Heart left ventricle (tissue), 16 donors: ENCODE results near the gene DYNC2LI1. TPM values are rescaled to one million over a fixed set of nuclear protein-coding genes. Genes with fewer than 3 reads are reported as not detected.

Experiments used
- ATAC-seq, 4 donors: fragments of 200-7000 bp; cut with Tn5 transposase; one replicate each; pipeline ENCODE4 v1.9.1; 2020 to 2022; ENCODE audit warnings: moderate library complexity in 4 of 4, mild to moderate bottlenecking in 3 of 4, moderate number of reproducible peaks in 1 of 4
- DNase-seq, 5 donors: peaks; one replicate each; pipeline ENCODE4 v3.0.0-alpha.2; 2020
- H3K27ac ChIP-seq, 12 donors: fragments of 200-600 bp; sonication (generic) in 4 of 12; one replicate each; pipeline versions ENCODE4 v1.5.0 to v1.8.0; 2016 to 2022; ENCODE audit warnings: mild to moderate bottlenecking in 2 of 12
- H3K27me3 ChIP-seq, 9 donors: fragments of 200-600 bp; sonication (generic) in 2 of 9; one replicate each; pipeline versions ENCODE4 v1.5.1 to v1.8.0; 2016 to 2022; ENCODE audit warnings: mild to moderate bottlenecking in 3 of 9
- H3K36me3 ChIP-seq, 9 donors: fragments of 200-600 bp; sonication (generic) in 2 of 9; one replicate each; pipeline versions ENCODE4 v1.5.0 to v1.8.0; 2018 to 2022; ENCODE audit warnings: mild to moderate bottlenecking in 2 of 9
- H3K4me1 ChIP-seq, 12 donors: fragments of 200-600 bp; sonication (generic) in 4 of 12; one replicate each; pipeline versions ENCODE4 v1.5.0 to v1.8.0; 2016 to 2022; ENCODE audit warnings: mild to moderate bottlenecking in 3 of 12
- H3K4me3 ChIP-seq, 12 donors: fragments of 200-600 bp; sonication (generic) in 4 of 12; one replicate each; pipeline versions ENCODE4 v1.5.0 to v1.8.0; 2017 to 2022; ENCODE audit warnings: mild to moderate bottlenecking in 9 of 12, moderate library complexity in 4 of 12
- H3K9me3 ChIP-seq, 12 donors: fragments of 200-600 bp; sonication (generic) in 4 of 12; one replicate each; pipeline versions ENCODE4 v1.5.0 to v1.8.0; 2016 to 2022; ENCODE audit warnings: mild to moderate bottlenecking in 1 of 12
- POLR2A ChIP-seq, 2 donors: fragments of 450-650 bp; IDR thresholded peaks; one replicate each; pipeline ENCODE4 v1.6.1; 2017; ENCODE audit warnings: antibody characterized with exemption in 2 of 2, mild to moderate bottlenecking in 2 of 2, moderate library complexity in 2 of 2
- WGBS, 4 donors: extraction: QIAGEN DNeasy Blood & Tissue Kit in 2 of 4; methylation state at CpG; one replicate each; pipeline versions ENCODE4 v1.1.5 to v1.1.7; 2013 to 2018; 5-methylcytosine and 5-hydroxymethylcytosine counted together
- intact Hi-C, 10 donors: fragments of 100-400 bp; cut with DNase I; formaldehyde crosslinking; loops; one replicate each; pipeline versions ENCODE4 v1.11.1 to v1.14.2; 2022
- polyA plus RNA-seq, 2 donors: library from polyadenylated mRNA; stranded (reverse); fragments of 200-250 nt; gene quantifications; one replicate each; pipeline ENCODE4 v1.2.3, GENCODE V29; 2013
- total RNA-seq, 9 donors: library from RNA; depleted of rRNA in 2 of 9; stranded (reverse); fragments of >200 nt in 2 of 9; fragmentation: NEBNext Ultra II Directional in 3 of 9; extraction: Animal tissue kit (Norgen Biotek cat#: 25700) in 3 of 9; gene quantifications; one replicate each; pipeline versions ENCODE4 v1.1.0 to v1.2.4, GENCODE V29; 2016 to 2023
- TF ChIP-seq, protein P1 (sequence below), 12 donors: fragments of 200-600 bp; sonication (generic) in 4 of 12; IDR thresholded peaks; one replicate each; pipeline versions ENCODE4 v1.5.0 to v1.8.0; 2018 to 2022; ENCODE audit warnings: antibody characterized with exemption in 12 of 12, mild to moderate bottlenecking in 5 of 12
- donor health status: ischemic (EF 13 %, LVEDD 7.1; RV severe dilation, severe dysfunction).
- donor health status: healthy with polysubstance abuse.
- donor health status: DM: no; HTN: yes; CAD: no.
- donor health status: DM: no; HTN: no; CAD: no.
- donor health status: ischemic (EF 25% LVEDD 6.9; RV normal size, moderate dysfunction).
- donor health status: ischemic (EF 25% LVEDD 5.7; RV mildly dilated, moderate dysfunction).
- donor health status: healthy.
- donor health status: DM: yes; HTN: yes; CAD: no.
- donor health status: ischemic (EF 35%, LVEDD 5.7; RV mildly dilated, moderate dysfunction).
- donor health status: nonischemic (EF 11% LVEDD 7.7; RV severe dilation, severe dysfunction).
- donor health status: DM: yes; HTN: yes; CAD: no.
- donor health status: PGD.
- donor health status: ischemic (EF 29% LVEDD 5.4; RV normal size, mild dysfunction).
- donor health status: nonischemic (EF 23%, LVEDD 6.1; RV moderate dilation, normal function).

Gene DYNC2LI1
- total and polyA plus RNA-seq, 11 donors, result 4.8 to 17.8 (median 9.6) TPM

DNA sequence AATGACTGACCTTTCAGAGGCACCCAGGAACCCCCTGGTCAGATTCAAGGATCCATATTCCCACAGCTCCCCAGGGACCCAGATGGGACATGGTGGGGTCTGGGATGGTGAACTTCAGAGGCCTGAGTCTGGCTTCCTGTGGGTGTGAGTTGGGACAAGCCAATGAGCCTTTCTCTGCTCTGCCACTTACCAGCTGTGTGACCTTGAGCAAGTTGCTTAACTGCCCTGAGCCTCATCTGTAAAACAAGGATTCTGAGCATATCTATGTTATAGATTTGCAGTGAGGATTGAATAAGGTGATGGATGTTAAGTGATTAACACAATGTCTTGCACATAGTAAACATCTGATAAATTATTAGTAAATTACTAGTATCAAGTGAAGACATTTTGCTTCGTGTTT lies 71.3 kb downstream of the DYNC2LI1 start:
- intact Hi-C loops, result no loop called here

DNA sequence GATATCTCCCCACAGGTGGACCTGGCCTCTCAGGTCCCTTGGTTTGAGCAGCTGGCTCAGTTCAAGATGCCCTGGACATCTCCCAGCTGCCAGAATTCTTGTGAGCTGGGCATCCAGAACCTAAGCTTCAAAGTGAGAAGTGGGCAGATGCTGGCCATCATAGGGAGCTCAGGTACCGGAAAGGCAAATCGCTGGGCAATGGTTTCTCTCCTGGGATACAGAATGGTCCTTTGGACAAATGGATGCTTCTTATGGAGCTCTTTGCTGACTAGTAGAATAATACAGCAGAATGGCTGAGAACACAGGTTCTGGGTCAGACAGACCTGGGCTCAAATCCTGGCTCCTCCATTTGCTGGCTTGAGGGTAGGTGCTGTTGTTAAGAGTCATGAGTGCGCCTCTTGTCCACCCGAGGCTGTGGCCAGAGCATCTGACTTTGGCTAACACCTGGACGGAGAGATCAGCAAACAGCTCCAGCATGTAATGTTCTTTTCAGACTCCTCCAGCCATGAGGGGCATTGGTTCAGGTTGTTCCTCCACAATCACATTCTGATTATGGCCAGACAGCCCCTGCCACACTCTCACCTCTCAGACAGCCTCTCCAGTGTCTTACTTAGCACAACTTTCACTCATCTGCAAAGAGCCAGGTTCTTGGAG lies 72.4 kb downstream of the DYNC2LI1 start:
- TF ChIP-seq, protein P1, sequence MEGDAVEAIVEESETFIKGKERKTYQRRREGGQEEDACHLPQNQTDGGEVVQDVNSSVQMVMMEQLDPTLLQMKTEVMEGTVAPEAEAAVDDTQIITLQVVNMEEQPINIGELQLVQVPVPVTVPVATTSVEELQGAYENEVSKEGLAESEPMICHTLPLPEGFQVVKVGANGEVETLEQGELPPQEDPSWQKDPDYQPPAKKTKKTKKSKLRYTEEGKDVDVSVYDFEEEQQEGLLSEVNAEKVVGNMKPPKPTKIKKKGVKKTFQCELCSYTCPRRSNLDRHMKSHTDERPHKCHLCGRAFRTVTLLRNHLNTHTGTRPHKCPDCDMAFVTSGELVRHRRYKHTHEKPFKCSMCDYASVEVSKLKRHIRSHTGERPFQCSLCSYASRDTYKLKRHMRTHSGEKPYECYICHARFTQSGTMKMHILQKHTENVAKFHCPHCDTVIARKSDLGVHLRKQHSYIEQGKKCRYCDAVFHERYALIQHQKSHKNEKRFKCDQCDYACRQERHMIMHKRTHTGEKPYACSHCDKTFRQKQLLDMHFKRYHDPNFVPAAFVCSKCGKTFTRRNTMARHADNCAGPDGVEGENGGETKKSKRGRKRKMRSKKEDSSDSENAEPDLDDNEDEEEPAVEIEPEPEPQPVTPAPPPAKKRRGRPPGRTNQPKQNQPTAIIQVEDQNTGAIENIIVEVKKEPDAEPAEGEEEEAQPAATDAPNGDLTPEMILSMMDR (IDR thresholded peaks at IDR 0.05), result no peak
- no peak for TF ChIP-seq POLR2A (IDR thresholded peaks at IDR 0.05)
- Histone ChIP-seq H3K27ac (no peak overlapping the region), H3K36me3 (no peaks in the 10 kb centered on the region), H3K27me3 (peaks cover 0 to under 1% (median 0%) of the 10 kb centered on the region in 9 donors), H3K9me3 (no peaks in the 10 kb centered on the region), H3K4me1 (no peaks in the 10 kb centered on the region), H3K4me3 (no peak overlapping the region)
- ATAC-seq (no peak), DNase-seq (no peak)
- WGBS, 4 donors, result 84 to 92% (median 86%) methylated on average over 5 of the region's 5 CpGs
- intact Hi-C loops, result no loop called here

More for the DNA sequence above, 71.3 kb downstream of the DYNC2LI1 start:
- no peak for ATAC-seq
- DNase-seq, result no peak
- no peak overlapping the region for H3K27ac ChIP-seq
- no peaks in the 10 kb centered on the region for H3K36me3 ChIP-seq
- no peak overlapping the region for H3K4me3 ChIP-seq
- WGBS, 4 donors, result 68 to 86% (median 73%) methylated on average over 1 of the region's 1 CpG
- no peaks in the 10 kb centered on the region for H3K9me3 ChIP-seq
- TF ChIP-seq, protein P1 (IDR thresholded peaks at IDR 0.05), result no peak
- no peak for TF ChIP-seq POLR2A (IDR thresholded peaks at IDR 0.05)
- H3K27me3 ChIP-seq, result no peaks in the 10 kb centered on the region
- no peaks in the 10 kb centered on the region for H3K4me1 ChIP-seq

DNA sequence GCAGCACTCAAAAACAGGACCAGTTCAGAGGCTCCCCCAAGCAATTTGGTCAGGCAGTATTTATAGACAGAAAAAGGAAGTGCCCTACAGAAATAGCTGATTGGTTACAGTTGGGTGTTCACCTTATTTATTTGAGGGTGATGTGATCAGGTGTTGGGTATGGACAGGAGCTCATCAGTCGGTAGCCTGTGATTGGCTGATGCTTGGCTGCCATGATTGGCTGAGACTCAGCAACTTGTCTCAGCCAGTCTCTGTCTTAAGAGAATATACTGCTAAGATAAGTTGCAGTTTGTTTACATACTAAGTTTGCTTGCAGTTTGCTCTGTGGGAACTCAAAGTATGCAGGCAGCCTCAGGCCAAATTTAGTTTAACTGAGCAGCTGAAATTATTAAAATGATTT lies 74.4 kb downstream of the DYNC2LI1 start:
- no peaks in the 10 kb centered on the region for H3K4me1 ChIP-seq
- H3K27ac ChIP-seq, result no peak overlapping the region
- TF ChIP-seq, protein P1 (IDR thresholded peaks at IDR 0.05), result no peak
- TF ChIP-seq POLR2A (IDR thresholded peaks at IDR 0.05), result no peak
- H3K36me3 ChIP-seq, result no peaks in the 10 kb centered on the region
- no peak overlapping the region for H3K4me3 ChIP-seq
- DNase-seq (no peak), ATAC-seq (no peak)
- H3K27me3 ChIP-seq, result peaks cover 0 to 15% (median 2%) of the 10 kb centered on the region in 9 donors
- intact Hi-C loops, result no loop called here
- 78 to 100% (median 83%) methylated on average over 1 of the region's 1 CpG for WGBS, 4 donors
- H3K9me3 ChIP-seq, result no peaks in the 10 kb centered on the region

DNA sequence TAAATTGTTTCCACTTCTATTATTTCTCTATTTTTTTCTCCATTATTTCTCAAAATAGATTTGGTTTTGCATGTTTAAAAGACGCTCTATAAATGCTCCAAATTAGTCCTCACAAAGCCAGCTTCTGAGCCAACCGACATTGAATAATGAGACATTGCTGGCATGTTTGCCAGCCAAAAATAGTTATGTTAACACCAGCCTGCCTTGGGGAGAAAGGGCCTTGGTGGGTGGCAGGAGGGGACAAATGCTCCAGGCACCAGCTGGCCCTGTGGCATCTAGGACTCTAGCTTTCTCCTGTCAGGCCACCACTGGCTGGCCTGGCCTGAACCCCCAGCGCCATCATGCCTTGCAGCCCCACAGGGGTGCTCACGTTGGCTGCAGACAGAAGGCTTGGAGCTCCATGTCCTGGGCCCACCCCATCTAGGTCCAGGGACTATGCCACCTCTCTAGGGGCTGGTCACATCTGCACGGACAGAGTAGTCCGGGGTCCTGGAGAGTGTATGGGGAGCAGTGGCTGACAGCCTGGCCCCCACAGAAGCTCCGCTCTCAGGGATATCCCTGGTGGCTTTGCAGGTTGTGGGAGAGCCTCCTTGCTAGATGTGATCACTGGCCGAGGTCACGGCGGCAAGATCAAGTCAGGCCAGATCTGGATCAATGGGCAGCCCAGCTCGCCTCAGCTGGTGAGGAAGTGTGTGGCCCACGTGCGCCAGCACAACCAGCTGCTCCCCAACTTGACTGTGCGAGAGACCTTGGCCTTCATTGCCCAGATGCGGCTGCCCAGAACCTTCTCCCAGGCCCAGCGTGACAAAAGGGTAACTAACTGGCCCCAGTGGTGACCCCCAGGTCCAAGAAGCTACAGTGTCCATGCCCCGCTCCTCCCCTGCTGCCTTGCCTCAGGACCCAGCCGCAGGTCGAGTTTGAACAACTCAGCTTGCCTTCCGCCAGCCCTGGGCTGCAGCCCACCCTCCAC lies 77.5 kb downstream of the DYNC2LI1 start:
- TF ChIP-seq, protein P1 (IDR thresholded peaks at IDR 0.05), result no peak
- TF ChIP-seq POLR2A (IDR thresholded peaks at IDR 0.05), result no peak
- intact Hi-C loops, result no loop called here
- no peak for ATAC-seq

More for the DNA sequence above, 77.5 kb downstream of the DYNC2LI1 start:
- H3K36me3 ChIP-seq, result no peaks in the 10 kb centered on the region
- no peaks in the 10 kb centered on the region for H3K9me3 ChIP-seq
- 80 to 92% (median 85%) methylated on average over 10 to 20 of the region's 20 CpGs for WGBS, 4 donors
- peaks cover 0 to 45% (median 13%) of the 10 kb centered on the region in 9 donors for H3K27me3 ChIP-seq
- no peaks in the 10 kb centered on the region for H3K4me1 ChIP-seq
- no peak overlapping the region for H3K27ac ChIP-seq
- H3K4me3 ChIP-seq, result no peak overlapping the region
- no peak for DNase-seq
